Psoas muscle (tissue), 8 donors: Measurements from ENCODE around the gene B4GALT7. TPM values are rescaled to one million over a fixed set of nuclear protein-coding genes. Genes with fewer than 3 reads are reported as not detected.

Experiments used
- ATAC-seq, 4 donors: fragments of 200-7000 bp; cut with Tn5 transposase; one replicate each; pipeline ENCODE4 v1.9.1; 2020; ENCODE audit warnings: moderate library complexity in 3 of 4, mild to moderate bottlenecking in 2 of 4
- DNase-seq, 2 donors: peaks; one replicate each; pipeline ENCODE4 v3.0.0-alpha.2; 2020
- H3K27ac ChIP-seq: fragments of 200-600 bp; one replicate; pipeline ENCODE4 v1.8.0; 2022
- H3K27me3 ChIP-seq, 3 donors: fragments of 200-600 bp in 1 of 3; one replicate each; pipeline versions ENCODE4 v1.6.1 to v1.8.0; 2013 to 2022; ENCODE audit warnings: low read length in 2 of 3, mild to moderate bottlenecking in 2 of 3, moderate library complexity in 1 of 3; ENCODE audit not compliant: insufficient read depth in 3 of 3
- H3K36me3 ChIP-seq, 2 donors: fragments of 200-600 bp in 1 of 2; one replicate each; pipeline versions ENCODE4 v1.6.1 to v1.8.0; 2013 to 2022; ENCODE audit warnings: low read depth in 1 of 2, mild to moderate bottlenecking in 1 of 2, moderate library complexity in 1 of 2; ENCODE audit not compliant: insufficient read depth in 1 of 2
- H3K4me1 ChIP-seq: fragments of 200-600 bp; one replicate; pipeline ENCODE4 v1.8.0; 2022
- H3K4me3 ChIP-seq: fragments of 200-600 bp; one replicate; pipeline ENCODE4 v1.8.0; 2022; ENCODE audit warnings: mild to moderate bottlenecking
- H3K9me3 ChIP-seq: fragments of 200-600 bp; one replicate; pipeline ENCODE4 v1.8.0; 2022
- CTCF ChIP-seq: fragments of 200-600 bp; IDR thresholded peaks from one replicate; pipeline ENCODE4 v1.8.0; 2022; ENCODE audit warnings: antibody characterized with exemption
- WGBS, 3 donors: extraction: QIAGEN DNeasy Blood & Tissue Kit; methylation state at CpG; one replicate each; pipeline versions ENCODE4 v1.1.6 to v1.1.7; 2013; 5-methylcytosine and 5-hydroxymethylcytosine counted together
- intact Hi-C, 2 donors: fragments of 100-400 bp; cut with DNase I; formaldehyde crosslinking; loops; one replicate each; pipeline versions ENCODE4 v1.11.0 to v1.14.2; 2022
- polyA plus RNA-seq, 3 donors: library from polyadenylated mRNA; stranded (reverse); fragments of 200-250 nt; gene quantifications; one replicate each; pipeline ENCODE4 v1.2.3, GENCODE V29; 2013
- total RNA-seq, 4 donors: library from RNA; stranded (reverse); fragmentation: NEBNext Ultra II Directional in 2 of 4; extraction: Animal tissue kit (Norgen Biotek cat#: 25700) in 2 of 4; gene quantifications; one replicate each; pipeline versions ENCODE4 v1.2.1 to v1.2.4, GENCODE V29; 2021 to 2023
- donor health status: healthy with polysubstance abuse.
- donor health status: DM: no; HTN: no; CAD: no; lungs with moderate emphysema.
- donor health status: Bipolar disorder and iron deficiency.
- donor health status: healthy.
- donor health status: DM: yes; HTN: yes; CAD: no.
- donor health status: DM: no; HTN: no; CAD: no.
- donor health status: DM: no; HTN: no; CAD: no.
- donor health status: DM: yes; HTN: yes; CAD: no.

B4GALT7 gene
- total and polyA plus RNA-seq, 7 donors: 12.7 to 23.1 (median 14.7) TPM

GRCh38 chr5:177602458-177602830, 2.5 kb downstream of the B4GALT7 start:
- DNase-seq: no peak
- intact Hi-C loops: no loop called here
- no peak for ATAC-seq
- Histone ChIP-seq H3K4me3 (no peak overlapping the region), H3K27me3 (no peaks in the 10 kb centered on the region), H3K4me1 (peaks cover 11% of the 10 kb centered on the region), H3K9me3 (no peaks in the 10 kb centered on the region), H3K36me3 (peaks cover 0 to 3% of the 10 kb centered on the region in 2 donors), H3K27ac (no peak overlapping the region)
- TF ChIP-seq CTCF: no peak
- 78 to 92% (median 91%) methylated on average over 4 of the region's 4 CpGs for WGBS, 3 donors

- intact Hi-C loops: no loop called here
Observed at GRCh38 chr5:177603631-177604030, 3.7 kb downstream of the B4GALT7 start.

GRCh38 chr5:177604116-177604521, 4.2 kb downstream of the B4GALT7 start:
- H3K9me3 ChIP-seq: no peaks in the 10 kb centered on the region
- 82 to 87% (median 84%) methylated on average over 27 of the region's 27 CpGs for WGBS, 3 donors
- no peak overlapping the region for H3K4me3 ChIP-seq
- DNase-seq (no peak), ATAC-seq (no peak)
- no peak for TF ChIP-seq CTCF
- intact Hi-C loops: no loop called here
- H3K4me1 ChIP-seq: peaks cover 16% of the 10 kb centered on the region
- H3K27me3 ChIP-seq: no peaks in the 10 kb centered on the region
- H3K36me3 ChIP-seq: peaks cover 0 to 3% of the 10 kb centered on the region in 2 donors
- no peak overlapping the region for H3K27ac ChIP-seq

More at GRCh38 chr5:177603631-177604030, 3.7 kb downstream of the B4GALT7 start:
- Histone ChIP-seq H3K4me3 (no peak overlapping the region), H3K36me3 (peaks cover 0 to 3% of the 10 kb centered on the region in 2 donors), H3K4me1 (peaks cover 16% of the 10 kb centered on the region), H3K27me3 (no peaks in the 10 kb centered on the region), H3K9me3 (no peaks in the 10 kb centered on the region), H3K27ac (no peak overlapping the region)
- DNase-seq (no peak), ATAC-seq (no peak)
- WGBS, 3 donors: 73 to 81% (median 79%) methylated on average over 8 of the region's 8 CpGs
- no peak for TF ChIP-seq CTCF

- peaks cover 0 to 3% of the 10 kb centered on the region in 2 donors for H3K36me3 ChIP-seq
- H3K27ac ChIP-seq: no peak overlapping the region
- no peaks in the 10 kb centered on the region for H3K9me3 ChIP-seq
- TF ChIP-seq CTCF: no peak
- intact Hi-C loops: no loop called here
- no peak for DNase-seq
- no peaks in the 10 kb centered on the region for H3K27me3 ChIP-seq
- peaks cover 16% of the 10 kb centered on the region for H3K4me1 ChIP-seq
- ATAC-seq: no peak
- WGBS, 3 donors: 55 to 87% (median 76%) methylated on average over 4 to 5 of the region's 5 CpGs
- no peak overlapping the region for H3K4me3 ChIP-seq
Observed at GRCh38 chr5:177604656-177605055, 4.7 kb downstream of the B4GALT7 start.

GRCh38 chr5:177605078-177605477, 5.1 kb downstream of the B4GALT7 start:
- H3K27ac ChIP-seq: no peak overlapping the region
- WGBS, 3 donors: 84 to 87% (median 87%) methylated on average over 5 of the region's 5 CpGs
- intact Hi-C loops: no loop called here
- peaks cover 16% of the 10 kb centered on the region for H3K4me1 ChIP-seq
- TF ChIP-seq CTCF: no peak
- ATAC-seq (no peak), DNase-seq (no peak)
- H3K9me3 ChIP-seq: no peaks in the 10 kb centered on the region
- peaks cover 0 to 3% of the 10 kb centered on the region in 2 donors for H3K36me3 ChIP-seq
- H3K4me3 ChIP-seq: no peak overlapping the region
- H3K27me3 ChIP-seq: no peaks in the 10 kb centered on the region
